K562 (cell line): ENCODE results near the gene SLC35B1. TPM values are rescaled to one million over a fixed set of nuclear protein-coding genes. Genes with fewer than 3 reads are reported as not detected.

Experiments
- ADNP ChIP-seq: fragments of 200-800 bp; sonication (Bioruptor generic); IDR thresholded peaks from 2 replicates; pipeline ENCODE4 v1.6.1; 2016; ENCODE audit warnings: missing genetic modification characterization, missing compliant biosample characterization
- CBFA2T3 ChIP-seq: fragments of 450-650 bp; IDR thresholded peaks from 2 replicates; pipeline ENCODE4 v1.6.1; 2017
- CREB1 ChIP-seq, 2 experiments: sonication (generic) in 1 of 2; formaldehyde crosslinking in 1 of 2; IDR thresholded peaks; 2 replicates each; pipeline versions ENCODE4 v1.6.1 to v1.8.0; 2012 to 2022; ENCODE audit warnings: inconsistent platforms in 1 of 2, mild to moderate bottlenecking in 1 of 2, missing genetic modification reagents in 1 of 2, moderate library complexity in 1 of 2
- DMBX1 ChIP-seq: fragments of 250-450 bp; sonication (Bioruptor Pico); IDR thresholded peaks from 2 replicates; pipeline ENCODE4 v1.8.0; 2022; ENCODE audit warnings: inconsistent platforms, mild to moderate bottlenecking, moderate library complexity, borderline replicate concordance
- FOXK1 ChIP-seq: sonication (generic); formaldehyde crosslinking; IDR thresholded peaks from 2 replicates; pipeline ENCODE4 v1.8.0; 2022; ENCODE audit warnings: missing genetic modification reagents, mild to moderate bottlenecking, borderline replicate concordance
- PATZ1 ChIP-seq: fragments of 250-450 bp; sonication (Bioruptor Pico); IDR thresholded peaks from 2 replicates; pipeline ENCODE4 v1.5.0; 2020; ENCODE audit warnings: mild to moderate bottlenecking, borderline replicate concordance
- PTRF ChIP-seq: fragments of 450-650 bp; IDR thresholded peaks from 2 replicates; pipeline ENCODE4 v1.6.1; 2016; ENCODE audit warnings: mild to moderate bottlenecking, missing genetic modification characterization, missing compliant biosample characterization
- SAP30 ChIP-seq: fragments of 200-600 bp; sonication (generic); IDR thresholded peaks from 2 replicates; pipeline ENCODE4 v1.6.1; 2012; ENCODE audit warnings: borderline replicate concordance, low read depth, mild to moderate bottlenecking, moderate library complexity, low read length, control low read depth, inconsistent platforms; ENCODE audit not compliant: insufficient read depth, poor library complexity, severe bottlenecking
- SUPT5H ChIP-seq: fragments of 450-650 bp; IDR thresholded peaks from 2 replicates; pipeline ENCODE4 v1.6.1; 2016
- ZNF253 ChIP-seq: fragments of 250-450 bp; sonication (Bioruptor Pico); conservative IDR thresholded peaks from 2 replicates; pipeline ENCODE4 v1.6.1; 2021; ENCODE audit warnings: mild to moderate bottlenecking
- polyA plus RNA-seq, 8 experiments: library from polyadenylated mRNA; depleted of rRNA in 4 of 8; stranded (reverse) in 5 of 8; unstranded in 3 of 8; fragments of >200 nt; fragmentation: Nextera tagmentation in 2 of 8; fragmentation: Illumina TruSeq in 1 of 8; extraction: Ambion mirVana in 2 of 8; extraction: Trizol in 1 of 8; gene quantifications; 2 replicates each; pipeline versions ENCODE4 v1.2.1 to v1.2.3, GENCODE V29; 2011 to 2014; ENCODE audit warnings: inconsistent platforms in 1 of 8, missing spikeins in 1 of 8
- total RNA-seq, 7 experiments: library from RNA; depleted of rRNA in 6 of 7; stranded (reverse); fragments of >200 nt in 6 of 7; fragmentation: Illumina TruSeq in 2 of 7; extraction: Trizol in 2 of 7; gene quantifications; 2 replicates each; pipeline versions ENCODE4 v1.2.1 to v1.2.3, GENCODE V29; 2011 to 2021; ENCODE audit warnings: low replicate concordance in 1 of 7
- TF ChIP-seq, protein P1 (sequence below), 2 experiments: fragments of 450-650 bp; IDR thresholded peaks; 2 replicates each; pipeline ENCODE4 v1.6.1; 2018; ENCODE audit warnings: mild to moderate bottlenecking in 2 of 2, low read depth in 1 of 2; ENCODE audit not compliant: partially characterized antibody in 2 of 2
- TF ChIP-seq, protein P2 (sequence below): fragments of 450-650 bp; IDR thresholded peaks from 2 replicates; pipeline ENCODE4 v1.6.1; 2016
- TF ChIP-seq, protein P3 (sequence below): sonication (generic); formaldehyde crosslinking; IDR thresholded peaks from 2 replicates; pipeline ENCODE4 v1.8.0; 2022; ENCODE audit warnings: mild to moderate bottlenecking, missing genetic modification reagents, borderline replicate concordance
- TF ChIP-seq, protein P4 (sequence below): conservative IDR thresholded peaks from 2 replicates; pipeline ENCODE4 v1.6.1; 2011; ENCODE audit warnings: low read depth, mild to moderate bottlenecking, low read length; ENCODE audit not compliant: control insufficient read depth

Gene SLC35B1
- total and polyA plus RNA-seq, 9 of the 15 experiments (the other 6 are each of a cell fraction or from before 2014, with no cell fraction given): 51.4 to 87.9 (median 66.3) TPM

DNA sequence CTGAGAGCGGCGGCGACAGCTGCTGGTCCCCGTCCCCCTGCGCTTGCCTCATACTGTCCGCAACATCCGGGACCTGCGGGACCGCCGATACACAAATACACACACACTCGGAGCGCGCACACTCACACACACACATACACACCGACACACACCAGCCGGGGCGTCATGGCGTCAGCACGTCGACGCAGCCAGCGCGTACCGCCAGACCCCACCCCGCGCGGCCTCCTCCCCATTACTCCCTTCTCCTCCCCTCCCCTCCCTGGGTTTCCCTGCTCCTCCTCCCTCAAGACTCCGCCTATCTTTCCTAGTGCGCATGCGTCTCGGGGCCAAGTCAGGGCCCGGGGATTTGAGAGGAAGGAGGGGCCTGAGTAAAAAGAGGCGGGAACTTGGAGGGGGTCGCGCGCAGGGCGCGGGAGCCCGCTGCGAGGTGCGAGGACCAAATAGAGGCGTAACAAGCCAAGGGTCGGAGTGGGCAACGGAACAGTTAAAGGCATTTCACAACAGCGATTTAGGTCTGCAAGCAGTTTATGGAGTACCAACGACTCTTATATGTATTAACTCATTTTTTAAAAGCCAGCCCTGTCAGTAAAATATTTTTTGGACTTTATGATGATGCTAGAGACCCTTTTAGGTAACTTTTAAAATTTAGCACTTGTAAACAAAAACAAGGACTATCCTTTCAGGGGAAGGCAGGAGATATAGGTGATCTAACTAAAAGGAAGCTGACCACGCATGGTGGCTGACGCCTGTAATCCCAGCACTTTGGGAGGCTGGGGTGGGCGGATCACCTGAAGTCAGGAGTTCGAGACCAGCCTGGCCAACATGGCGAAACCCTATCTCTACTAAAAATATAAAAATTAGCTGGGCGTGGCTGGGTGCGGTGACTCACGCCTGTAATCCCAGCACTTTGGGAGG, 29.6 kb downstream of the SLC35B1 start, which contains the start of gene SPOP (continued):
- TF ChIP-seq, protein P1, sequence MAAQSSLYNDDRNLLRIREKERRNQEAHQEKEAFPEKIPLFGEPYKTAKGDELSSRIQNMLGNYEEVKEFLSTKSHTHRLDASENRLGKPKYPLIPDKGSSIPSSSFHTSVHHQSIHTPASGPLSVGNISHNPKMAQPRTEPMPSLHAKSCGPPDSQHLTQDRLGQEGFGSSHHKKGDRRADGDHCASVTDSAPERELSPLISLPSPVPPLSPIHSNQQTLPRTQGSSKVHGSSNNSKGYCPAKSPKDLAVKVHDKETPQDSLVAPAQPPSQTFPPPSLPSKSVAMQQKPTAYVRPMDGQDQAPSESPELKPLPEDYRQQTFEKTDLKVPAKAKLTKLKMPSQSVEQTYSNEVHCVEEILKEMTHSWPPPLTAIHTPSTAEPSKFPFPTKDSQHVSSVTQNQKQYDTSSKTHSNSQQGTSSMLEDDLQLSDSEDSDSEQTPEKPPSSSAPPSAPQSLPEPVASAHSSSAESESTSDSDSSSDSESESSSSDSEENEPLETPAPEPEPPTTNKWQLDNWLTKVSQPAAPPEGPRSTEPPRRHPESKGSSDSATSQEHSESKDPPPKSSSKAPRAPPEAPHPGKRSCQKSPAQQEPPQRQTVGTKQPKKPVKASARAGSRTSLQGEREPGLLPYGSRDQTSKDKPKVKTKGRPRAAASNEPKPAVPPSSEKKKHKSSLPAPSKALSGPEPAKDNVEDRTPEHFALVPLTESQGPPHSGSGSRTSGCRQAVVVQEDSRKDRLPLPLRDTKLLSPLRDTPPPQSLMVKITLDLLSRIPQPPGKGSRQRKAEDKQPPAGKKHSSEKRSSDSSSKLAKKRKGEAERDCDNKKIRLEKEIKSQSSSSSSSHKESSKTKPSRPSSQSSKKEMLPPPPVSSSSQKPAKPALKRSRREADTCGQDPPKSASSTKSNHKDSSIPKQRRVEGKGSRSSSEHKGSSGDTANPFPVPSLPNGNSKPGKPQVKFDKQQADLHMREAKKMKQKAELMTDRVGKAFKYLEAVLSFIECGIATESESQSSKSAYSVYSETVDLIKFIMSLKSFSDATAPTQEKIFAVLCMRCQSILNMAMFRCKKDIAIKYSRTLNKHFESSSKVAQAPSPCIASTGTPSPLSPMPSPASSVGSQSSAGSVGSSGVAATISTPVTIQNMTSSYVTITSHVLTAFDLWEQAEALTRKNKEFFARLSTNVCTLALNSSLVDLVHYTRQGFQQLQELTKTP (IDR thresholded peaks at IDR 0.05; ENCODE audit: low read depth in 1 of 2, partially characterized antibody in 2 of 2): no peak
- TF ChIP-seq SAP30 (no peak), ZNF253 (no peak), PATZ1 (CRISPR knock-in tag) (no peak), CBFA2T3 (0 out of 2 replicates have a peak, but pooled peaks have one; percentile 3), SUPT5H (peak; percentile 81), FOXK1 (CRISPR knock-in tag) (no peak), CREB1 (IDR thresholded peaks at IDR 0.05) (peak; percentile 89), CREB1 (CRISPR knock-in tag; IDR thresholded peaks at IDR 0.05) (peak; percentile 91), PTRF (tag) (no peak), ADNP (tag) (peak; percentile 69; the same call in 1 of the 2 replicates), DMBX1 (CRISPR knock-in tag) (no peak; the same call in 1 of the 2 replicates)
- TF ChIP-seq, protein P2, sequence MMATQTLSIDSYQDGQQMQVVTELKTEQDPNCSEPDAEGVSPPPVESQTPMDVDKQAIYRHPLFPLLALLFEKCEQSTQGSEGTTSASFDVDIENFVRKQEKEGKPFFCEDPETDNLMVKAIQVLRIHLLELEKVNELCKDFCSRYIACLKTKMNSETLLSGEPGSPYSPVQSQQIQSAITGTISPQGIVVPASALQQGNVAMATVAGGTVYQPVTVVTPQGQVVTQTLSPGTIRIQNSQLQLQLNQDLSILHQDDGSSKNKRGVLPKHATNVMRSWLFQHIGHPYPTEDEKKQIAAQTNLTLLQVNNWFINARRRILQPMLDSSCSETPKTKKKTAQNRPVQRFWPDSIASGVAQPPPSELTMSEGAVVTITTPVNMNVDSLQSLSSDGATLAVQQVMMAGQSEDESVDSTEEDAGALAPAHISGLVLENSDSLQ: peak; percentile 81
- TF ChIP-seq, protein P3, sequence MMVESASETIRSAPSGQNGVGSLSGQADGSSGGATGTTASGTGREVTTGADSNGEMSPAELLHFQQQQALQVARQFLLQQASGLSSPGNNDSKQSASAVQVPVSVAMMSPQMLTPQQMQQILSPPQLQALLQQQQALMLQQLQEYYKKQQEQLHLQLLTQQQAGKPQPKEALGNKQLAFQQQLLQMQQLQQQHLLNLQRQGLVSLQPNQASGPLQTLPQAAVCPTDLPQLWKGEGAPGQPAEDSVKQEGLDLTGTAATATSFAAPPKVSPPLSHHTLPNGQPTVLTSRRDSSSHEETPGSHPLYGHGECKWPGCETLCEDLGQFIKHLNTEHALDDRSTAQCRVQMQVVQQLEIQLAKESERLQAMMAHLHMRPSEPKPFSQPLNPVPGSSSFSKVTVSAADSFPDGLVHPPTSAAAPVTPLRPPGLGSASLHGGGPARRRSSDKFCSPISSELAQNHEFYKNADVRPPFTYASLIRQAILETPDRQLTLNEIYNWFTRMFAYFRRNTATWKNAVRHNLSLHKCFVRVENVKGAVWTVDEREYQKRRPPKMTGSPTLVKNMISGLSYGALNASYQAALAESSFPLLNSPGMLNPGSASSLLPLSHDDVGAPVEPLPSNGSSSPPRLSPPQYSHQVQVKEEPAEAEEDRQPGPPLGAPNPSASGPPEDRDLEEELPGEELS: 0 out of 2 replicates have a peak, but pooled peaks have one; percentile 52
- TF ChIP-seq, protein P4, sequence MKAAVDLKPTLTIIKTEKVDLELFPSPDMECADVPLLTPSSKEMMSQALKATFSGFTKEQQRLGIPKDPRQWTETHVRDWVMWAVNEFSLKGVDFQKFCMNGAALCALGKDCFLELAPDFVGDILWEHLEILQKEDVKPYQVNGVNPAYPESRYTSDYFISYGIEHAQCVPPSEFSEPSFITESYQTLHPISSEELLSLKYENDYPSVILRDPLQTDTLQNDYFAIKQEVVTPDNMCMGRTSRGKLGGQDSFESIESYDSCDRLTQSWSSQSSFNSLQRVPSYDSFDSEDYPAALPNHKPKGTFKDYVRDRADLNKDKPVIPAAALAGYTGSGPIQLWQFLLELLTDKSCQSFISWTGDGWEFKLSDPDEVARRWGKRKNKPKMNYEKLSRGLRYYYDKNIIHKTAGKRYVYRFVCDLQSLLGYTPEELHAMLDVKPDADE: 0 out of 2 replicates have a peak, but pooled peaks have one; percentile 32
